Right lobe of liver (tissue), 6 donors: ENCODE results near the gene TMEM87B. TPM values are rescaled to one million over a fixed set of nuclear protein-coding genes. Genes with fewer than 3 reads are reported as not detected.

Experiments used
- ATAC-seq, 4 donors: fragments of 200-7000 bp; cut with Tn5 transposase; one replicate each; pipeline ENCODE4 v1.9.1; 2020; ENCODE audit warnings: mild to moderate bottlenecking in 4 of 4, moderate library complexity in 4 of 4
- DNase-seq, 3 donors: peaks; one replicate each; pipeline ENCODE4 v3.0.0-alpha.2; 2020
- H3K27ac ChIP-seq, 3 donors: fragments of 200-600 bp; one replicate each; pipeline ENCODE4 v1.8.0; 2022
- H3K27me3 ChIP-seq, 2 donors: fragments of 200-600 bp; one replicate each; pipeline ENCODE4 v1.8.0; 2022
- H3K36me3 ChIP-seq, 4 donors: fragments of 200-600 bp; sonication (generic) in 1 of 4; one replicate each; pipeline versions ENCODE4 v1.5.1 to v1.8.0; 2017 to 2022; ENCODE audit warnings: control low read depth in 1 of 4
- H3K4me1 ChIP-seq, 4 donors: fragments of 200-600 bp; sonication (generic) in 1 of 4; one replicate each; pipeline versions ENCODE4 v1.5.1 to v1.8.0; 2017 to 2022; ENCODE audit warnings: control low read depth in 1 of 4
- H3K4me3 ChIP-seq, 3 donors: fragments of 200-600 bp; one replicate each; pipeline ENCODE4 v1.8.0; 2022
- H3K9me3 ChIP-seq, 4 donors: fragments of 200-600 bp; sonication (generic) in 1 of 4; one replicate each; pipeline versions ENCODE4 v1.5.1 to v1.8.0; 2017 to 2022; ENCODE audit warnings: control low read depth in 1 of 4
- POLR2A ChIP-seq: fragments of 450-650 bp; IDR thresholded peaks from one replicate; pipeline ENCODE4 v1.6.1; 2017; ENCODE audit warnings: antibody characterized with exemption, mild to moderate bottlenecking
- WGBS: methylation state at CpG from one replicate; pipeline ENCODE4 v1.1.6; 2018; ENCODE audit warnings: low coverage, low lambda C conversion rate; ENCODE audit not compliant: insufficient coverage; ENCODE audit errors: missing lambda C conversion rate; 5-methylcytosine and 5-hydroxymethylcytosine counted together
- intact Hi-C, 2 donors: fragments of 100-400 bp; cut with DNase I; formaldehyde crosslinking; loops; one replicate each; pipeline versions ENCODE4 v1.11.2 to v1.14.1; 2022
- total RNA-seq, 6 experiments: library from RNA; depleted of rRNA in 2 of 6; stranded (reverse); fragments of >200 nt in 2 of 6; fragmentation: NEBNext Ultra II Directional in 3 of 6; extraction: Animal tissue kit (Norgen Biotek cat#: 25700) in 3 of 6; gene quantifications; one replicate each; pipeline versions ENCODE4 v1.1.0 to v1.2.4, GENCODE V29; 2016 to 2023
- TF ChIP-seq, protein P1 (sequence below), 4 donors: fragments of 200-600 bp in 3 of 4; fragments of 450-650 bp in 1 of 4; IDR thresholded peaks; one replicate each; pipeline versions ENCODE4 v1.5.1 to v1.8.0; 2016 to 2022; ENCODE audit warnings: antibody characterized with exemption in 4 of 4, mild to moderate bottlenecking in 2 of 4
- donor health status: DM: no; HTN: yes; CAD: no.
- donor health status: DM: no; HTN: no; CAD: no.
- donor health status: DM: no; HTN: no; CAD: no.
- donor health status: DM: no; HTN: yes; CAD: no.
- donor health status: DM: no; HTN: yes; CAD: no.

The TMEM87B gene
- total RNA-seq, 6 experiments from 2014 or later: 5.4 to 18.0 (median 8.8) TPM

DNA sequence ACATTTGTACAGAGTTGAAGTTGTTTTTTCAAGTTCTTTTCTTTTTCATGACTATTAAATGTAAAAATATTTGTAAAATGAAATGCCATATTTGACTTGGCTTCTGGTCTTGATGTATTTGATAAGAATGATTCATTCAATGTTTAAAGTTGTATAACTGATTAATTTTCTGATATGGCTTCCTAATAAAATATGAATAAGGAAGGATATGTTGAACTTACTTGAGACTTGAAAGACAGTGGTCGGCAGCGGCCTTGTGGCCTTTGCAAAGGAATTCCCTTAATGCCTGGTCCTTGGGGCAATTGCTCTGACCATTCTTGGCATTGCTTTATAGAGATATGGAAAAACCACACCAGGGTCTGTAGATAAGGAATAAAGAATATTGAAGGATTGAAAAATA is 25.9 kb upstream of the TMEM87B start:
- Histone ChIP-seq H3K4me1 (no peaks in the 10 kb centered on the region), H3K27ac (no peak overlapping the region), H3K9me3 (no peaks in the 10 kb centered on the region), H3K4me3 (no peak overlapping the region), H3K36me3 (peaks cover 0 to 6% (median 3%) of the 10 kb centered on the region in 4 donors), H3K27me3 (no peaks in the 10 kb centered on the region)
- WGBS: 85% methylated on average over 2 of the region's 2 CpGs
- no peak for ATAC-seq
- TF ChIP-seq POLR2A: no peak
- TF ChIP-seq, protein P1, sequence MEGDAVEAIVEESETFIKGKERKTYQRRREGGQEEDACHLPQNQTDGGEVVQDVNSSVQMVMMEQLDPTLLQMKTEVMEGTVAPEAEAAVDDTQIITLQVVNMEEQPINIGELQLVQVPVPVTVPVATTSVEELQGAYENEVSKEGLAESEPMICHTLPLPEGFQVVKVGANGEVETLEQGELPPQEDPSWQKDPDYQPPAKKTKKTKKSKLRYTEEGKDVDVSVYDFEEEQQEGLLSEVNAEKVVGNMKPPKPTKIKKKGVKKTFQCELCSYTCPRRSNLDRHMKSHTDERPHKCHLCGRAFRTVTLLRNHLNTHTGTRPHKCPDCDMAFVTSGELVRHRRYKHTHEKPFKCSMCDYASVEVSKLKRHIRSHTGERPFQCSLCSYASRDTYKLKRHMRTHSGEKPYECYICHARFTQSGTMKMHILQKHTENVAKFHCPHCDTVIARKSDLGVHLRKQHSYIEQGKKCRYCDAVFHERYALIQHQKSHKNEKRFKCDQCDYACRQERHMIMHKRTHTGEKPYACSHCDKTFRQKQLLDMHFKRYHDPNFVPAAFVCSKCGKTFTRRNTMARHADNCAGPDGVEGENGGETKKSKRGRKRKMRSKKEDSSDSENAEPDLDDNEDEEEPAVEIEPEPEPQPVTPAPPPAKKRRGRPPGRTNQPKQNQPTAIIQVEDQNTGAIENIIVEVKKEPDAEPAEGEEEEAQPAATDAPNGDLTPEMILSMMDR (IDR thresholded peaks at IDR 0.05): no peak
- DNase-seq: no peak
- intact Hi-C loops: no loop called here

DNA sequence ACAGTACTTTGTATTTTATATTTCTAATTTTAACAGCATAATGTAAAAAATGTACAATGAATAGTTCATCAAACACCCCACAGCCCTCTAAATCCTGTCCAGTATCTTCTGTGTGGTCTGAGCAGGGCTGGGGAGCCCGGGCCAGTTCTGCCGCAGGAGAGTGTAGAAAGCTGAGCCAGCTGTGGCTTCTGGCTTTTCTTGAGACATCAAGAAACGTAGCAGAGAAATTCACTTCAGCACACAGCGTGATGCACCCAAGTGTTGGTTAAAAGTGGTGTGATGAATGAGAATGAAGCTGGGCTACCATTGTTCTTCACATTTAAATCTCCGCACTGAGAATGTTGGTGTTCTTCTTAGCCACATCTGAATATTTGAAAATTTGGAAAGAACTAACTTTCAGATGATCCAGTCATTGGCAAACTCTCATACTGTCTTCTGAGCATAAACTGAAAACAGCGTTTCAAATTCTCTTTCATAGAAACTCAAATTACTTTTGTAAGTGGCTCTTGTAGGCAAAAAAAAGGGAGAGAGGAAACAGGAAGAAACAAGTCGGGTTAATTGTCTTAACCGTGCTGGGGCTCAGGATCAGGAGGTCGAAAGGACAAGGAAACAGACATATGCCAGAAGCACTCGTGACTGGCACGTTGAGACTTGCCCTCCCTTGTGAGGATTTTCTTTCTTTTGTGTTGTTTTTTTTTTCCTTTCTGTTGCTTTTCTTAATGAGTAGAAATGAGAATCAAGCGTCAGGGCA is 23.4 kb upstream of the TMEM87B start:
- TF ChIP-seq, protein P1 (IDR thresholded peaks at IDR 0.05): no peak
- TF ChIP-seq POLR2A: no peak
- Histone ChIP-seq H3K9me3 (no peaks in the 10 kb centered on the region), H3K4me3 (no peak overlapping the region), H3K27me3 (no peaks in the 10 kb centered on the region), H3K27ac (peak overlapping the region; percentile 12 to 28 (median 20)), H3K4me1 (no peaks in the 10 kb centered on the region), H3K36me3 (peaks cover 0 to 6% (median 3%) of the 10 kb centered on the region in 4 donors)
- DNase-seq (no peak), ATAC-seq (peak; percentile 50 to 63 (median 56))
- WGBS: 25% methylated on average over 12 of the region's 12 CpGs
- intact Hi-C loops: no loop called here

DNA sequence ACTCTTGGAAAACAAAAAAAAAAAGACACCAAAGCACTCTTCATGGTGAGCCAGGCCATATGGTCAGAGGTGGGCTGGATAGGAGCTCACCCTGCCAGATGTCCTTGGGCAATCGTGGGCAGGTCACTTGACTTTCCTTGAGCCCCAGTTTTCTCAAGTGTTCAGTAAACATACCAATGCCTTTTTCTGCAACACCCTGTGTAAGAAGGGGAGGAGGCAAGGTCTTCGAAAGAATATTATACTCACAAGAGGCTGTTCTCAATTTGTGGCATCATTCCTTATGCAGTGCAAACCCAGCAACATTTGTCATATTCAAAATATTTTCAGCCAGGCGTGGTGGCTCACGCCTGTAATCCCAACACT is 22.9 kb upstream of the TMEM87B start:
- WGBS: 69% methylated on average over 4 of the region's 4 CpGs
- TF ChIP-seq, protein P1 (IDR thresholded peaks at IDR 0.05): no peak
- no peak for TF ChIP-seq POLR2A
- intact Hi-C loops: no loop called here
- Histone ChIP-seq H3K4me1 (no peaks in the 10 kb centered on the region), H3K27me3 (no peaks in the 10 kb centered on the region), H3K27ac (peak overlapping the region; percentile 12 to 28 (median 20)), H3K4me3 (no peak overlapping the region), H3K9me3 (no peaks in the 10 kb centered on the region), H3K36me3 (peaks cover 0 to 6% (median 2%) of the 10 kb centered on the region in 4 donors)
- no peak for DNase-seq
- ATAC-seq: peak; percentile 21 to 39 (median 36)

DNA sequence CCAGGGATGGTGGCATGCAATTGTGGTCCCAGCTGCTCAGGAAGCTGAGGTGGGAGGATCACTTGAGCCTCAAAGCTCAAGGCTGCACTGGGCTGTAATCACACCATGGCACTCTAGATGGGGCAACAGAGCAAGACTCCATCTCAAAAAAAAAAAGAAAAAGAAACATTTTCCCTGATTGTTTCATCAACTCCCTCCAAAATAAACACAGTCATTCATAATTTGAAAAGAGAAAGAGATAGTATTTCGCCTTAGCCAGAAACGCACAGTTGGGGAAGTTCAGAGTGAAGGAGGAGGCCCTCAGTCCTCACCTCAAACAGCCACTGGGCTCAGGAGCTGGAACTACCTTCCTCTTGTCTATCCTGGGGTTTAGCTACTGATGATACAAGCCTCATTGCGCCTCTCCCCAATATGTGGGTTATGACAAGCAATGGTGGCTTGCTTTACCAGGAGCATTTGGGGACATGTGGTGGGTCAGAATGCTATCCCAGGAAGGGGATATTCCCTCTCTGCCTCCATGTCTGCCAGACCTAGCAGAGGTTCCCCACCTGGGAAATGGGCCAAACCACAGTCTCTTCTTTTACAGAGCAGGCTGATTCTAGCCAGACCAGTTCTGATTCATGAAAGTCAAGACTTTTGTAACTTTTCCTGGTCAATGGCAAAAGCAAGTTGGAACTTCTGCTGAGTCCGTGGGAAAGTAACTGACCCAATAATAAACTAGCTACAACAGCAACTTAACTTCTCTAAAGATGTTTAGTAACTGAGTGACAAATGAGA is 22.2 kb upstream of the TMEM87B start:
- Histone ChIP-seq H3K9me3 (no peaks in the 10 kb centered on the region), H3K27ac (peak overlapping the region in 1 of 3 donors; percentile 12), H3K4me3 (no peak overlapping the region), H3K36me3 (peaks cover 0 to 6% (median 0%) of the 10 kb centered on the region in 4 donors), H3K27me3 (no peaks in the 10 kb centered on the region), H3K4me1 (no peaks in the 10 kb centered on the region)
- ATAC-seq: peak; percentile 56 to 65 (median 59)
- WGBS: 56% methylated on average over 4 of the region's 4 CpGs
- TF ChIP-seq, protein P1 (IDR thresholded peaks at IDR 0.05): no peak
- TF ChIP-seq POLR2A: no peak
- intact Hi-C loops: no loop called here
- no peak for DNase-seq
